Suppressor macrophage treated with lipopolysaccharide for 1 hour (primary cell): ENCODE data around the gene PNLIPRP2.

Source experiments
- DNase-seq, 3 donors: peaks; one replicate each; pipeline ENCODE4 v3.0.0-alpha.2; 2020 to 2022

PNLIPRP2 gene

DNA sequence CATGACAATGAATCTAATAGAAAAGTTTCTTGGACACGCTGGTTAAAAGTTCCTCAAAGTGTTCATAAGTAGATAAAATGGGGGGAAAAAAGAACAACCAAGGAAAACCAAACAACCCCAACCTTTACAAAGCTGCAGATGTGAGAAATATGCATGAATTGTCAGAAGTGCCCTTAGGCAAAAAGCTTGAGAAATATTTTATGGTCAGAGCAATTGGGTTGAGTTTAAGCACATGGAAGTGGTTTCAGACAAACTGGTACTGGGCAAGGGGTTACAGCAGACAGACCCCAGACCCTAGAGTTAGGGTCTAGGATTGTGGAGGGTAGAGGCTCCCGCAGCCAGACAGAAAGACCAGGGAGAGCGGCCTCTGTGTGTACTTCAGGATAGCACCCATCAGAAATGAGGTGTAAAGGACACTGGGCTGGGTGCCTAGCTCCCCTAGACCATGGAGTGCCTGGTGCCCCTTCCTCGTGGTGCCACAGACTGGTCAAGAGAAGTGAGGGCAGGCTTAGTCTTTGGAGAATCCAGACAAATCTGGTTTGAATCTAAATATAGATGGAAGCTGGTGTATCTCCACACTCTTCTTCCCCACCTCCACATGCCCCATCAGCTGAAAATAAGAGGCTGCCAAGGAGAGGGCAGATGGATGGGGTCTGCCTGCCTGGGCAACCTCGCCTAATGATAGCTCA is 37.3 kb downstream of the PNLIPRP2 start:
- no peak for DNase-seq

DNA sequence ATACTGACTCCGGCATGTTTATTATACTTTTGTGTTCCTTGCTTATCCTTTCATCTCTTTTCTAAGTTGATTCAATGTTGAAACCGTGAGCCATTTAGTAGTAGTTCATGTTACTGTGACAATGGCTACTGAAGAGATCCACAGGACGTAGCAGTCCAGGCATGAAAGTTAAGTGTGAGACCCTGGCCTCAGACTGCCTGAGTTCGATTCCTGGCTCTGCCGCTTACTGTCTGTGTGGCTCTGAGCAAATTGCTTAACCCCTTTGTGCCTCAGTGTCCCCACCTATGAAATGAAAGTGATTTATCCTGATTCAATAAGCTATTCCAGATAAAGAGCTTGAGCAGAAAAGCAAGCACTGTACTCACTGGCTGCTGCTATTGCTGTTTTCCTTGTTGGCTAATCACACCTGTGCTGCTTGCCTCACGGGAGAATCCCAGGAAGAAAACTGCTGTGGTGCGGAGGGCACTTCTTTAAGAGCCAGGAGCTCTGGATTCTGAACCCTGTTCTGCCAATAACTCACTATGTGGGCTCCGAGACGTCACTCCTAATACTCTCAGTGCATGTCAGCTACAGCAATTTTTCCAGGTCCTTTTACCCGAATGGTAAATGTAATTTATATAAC is 38.4 kb downstream of the PNLIPRP2 start:
- no peak for DNase-seq

DNA sequence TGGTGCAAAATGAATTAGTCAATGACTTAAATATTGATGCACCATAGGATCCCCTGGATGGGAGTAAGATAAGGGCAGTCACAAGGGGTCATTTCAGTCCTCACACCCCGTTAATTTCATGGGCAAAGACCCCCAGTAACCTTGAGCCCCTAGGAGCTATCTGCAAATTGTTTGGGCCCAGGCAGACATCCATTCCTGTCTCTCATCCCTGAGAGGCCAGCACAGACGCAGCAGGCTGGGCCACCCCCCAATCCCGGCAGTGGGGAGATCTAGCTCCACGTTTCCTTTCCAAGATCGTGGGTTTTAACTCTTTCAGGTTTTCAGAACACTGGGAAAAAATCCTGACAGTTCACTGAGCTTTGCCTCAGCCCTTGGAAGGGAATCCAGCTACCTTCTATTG is 40.1 kb downstream of the PNLIPRP2 start:
- DNase-seq, result no peak

DNA sequence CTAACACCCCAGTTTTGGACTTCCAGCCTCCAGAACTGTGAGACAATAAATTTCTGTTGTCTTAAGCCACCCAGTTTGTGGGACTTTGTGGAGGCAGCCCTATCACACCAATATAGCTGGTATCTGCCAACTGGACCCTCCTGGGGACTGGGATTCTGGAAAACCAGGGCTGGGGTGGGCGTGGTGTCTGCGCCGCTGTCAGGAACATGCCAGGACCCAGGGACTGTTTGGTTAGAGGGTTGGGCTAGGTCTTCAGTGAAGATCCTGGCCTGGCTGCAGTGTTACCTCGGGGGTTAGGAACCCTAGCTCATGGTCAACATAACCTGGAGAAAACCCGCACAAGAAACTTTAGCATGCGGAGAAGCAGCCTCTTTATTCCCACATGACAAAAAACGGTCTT is 42.6 kb downstream of the PNLIPRP2 start:
- DNase-seq, result no peak

DNA sequence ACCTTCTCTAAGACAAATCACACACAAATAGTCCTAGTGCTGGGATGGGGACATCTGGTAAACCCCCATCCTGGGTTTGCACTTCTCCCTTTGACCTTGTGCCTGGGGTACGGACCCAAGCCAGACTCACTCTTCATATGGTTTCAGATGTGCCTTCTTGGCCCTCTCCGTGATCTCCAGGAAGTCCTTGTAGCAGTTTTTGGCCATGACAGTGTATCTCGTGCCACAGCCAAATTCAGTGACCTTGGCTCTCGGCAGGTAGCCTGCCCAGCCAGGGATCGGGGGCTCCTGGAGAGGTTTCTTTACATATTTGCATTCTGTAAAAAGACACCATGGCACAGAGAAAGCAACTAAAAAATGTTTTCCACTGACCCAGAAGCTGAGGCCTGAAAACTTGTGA is 43.9 kb downstream of the PNLIPRP2 start:
- DNase-seq, result no peak

DNA sequence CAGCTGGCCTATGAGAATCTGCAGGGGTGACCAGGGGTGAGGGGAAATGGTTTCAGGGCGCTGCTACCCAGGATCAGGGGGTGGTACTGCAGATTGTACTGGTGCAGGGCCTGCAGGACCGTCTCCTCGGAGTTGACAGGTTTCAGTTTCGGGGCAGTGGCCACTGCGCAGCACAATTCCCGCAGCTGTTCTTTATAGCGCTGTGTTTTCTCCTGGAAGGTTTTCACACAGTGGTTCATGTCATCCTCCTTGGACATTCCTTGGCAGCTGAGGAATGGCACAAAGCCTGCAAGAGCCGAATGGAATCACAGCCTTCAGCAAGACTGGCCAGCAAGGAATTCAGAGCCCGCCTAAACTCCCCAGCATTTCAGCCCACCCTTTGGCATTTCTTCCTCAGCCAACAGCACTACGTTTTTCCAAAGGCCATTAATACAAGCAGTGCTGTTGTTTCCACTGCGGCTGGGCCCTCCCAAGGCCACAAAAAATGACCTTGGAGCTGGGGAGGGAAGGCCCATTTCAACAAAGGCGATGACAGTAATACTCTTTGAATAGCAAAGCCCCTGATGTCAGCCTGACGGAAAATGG is 44.9 kb downstream of the PNLIPRP2 start:
- DNase-seq, result no peak

DNA sequence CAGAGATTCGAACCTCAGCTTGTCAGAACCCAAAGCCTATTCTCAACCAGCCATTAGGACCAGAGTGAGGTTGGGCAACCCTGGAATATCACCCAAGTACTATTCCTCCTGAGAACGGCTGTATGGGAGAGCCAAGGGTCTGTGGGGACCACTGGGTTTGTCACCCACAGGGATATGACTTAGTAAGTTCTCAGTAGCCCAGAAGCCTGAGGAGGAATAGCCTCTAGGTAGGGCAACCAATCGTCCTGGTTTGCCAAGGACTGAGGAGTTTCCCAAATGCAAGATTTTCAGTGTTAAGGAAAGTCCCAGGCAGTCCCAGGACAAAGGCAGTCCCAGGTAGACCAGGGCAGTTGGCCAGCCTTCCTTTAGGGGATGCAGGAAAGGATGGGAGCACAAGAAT is 46.7 kb downstream of the PNLIPRP2 start:
- no peak for DNase-seq

GRCh38 chr10:116668018-116668417 is 47.3 kb downstream of the PNLIPRP2 start:
- no peak for DNase-seq

- DNase-seq, result no peak
These were observed 47.7 kb downstream of the PNLIPRP2 start for GRCh38 chr10:116668446-116668845.

DNA sequence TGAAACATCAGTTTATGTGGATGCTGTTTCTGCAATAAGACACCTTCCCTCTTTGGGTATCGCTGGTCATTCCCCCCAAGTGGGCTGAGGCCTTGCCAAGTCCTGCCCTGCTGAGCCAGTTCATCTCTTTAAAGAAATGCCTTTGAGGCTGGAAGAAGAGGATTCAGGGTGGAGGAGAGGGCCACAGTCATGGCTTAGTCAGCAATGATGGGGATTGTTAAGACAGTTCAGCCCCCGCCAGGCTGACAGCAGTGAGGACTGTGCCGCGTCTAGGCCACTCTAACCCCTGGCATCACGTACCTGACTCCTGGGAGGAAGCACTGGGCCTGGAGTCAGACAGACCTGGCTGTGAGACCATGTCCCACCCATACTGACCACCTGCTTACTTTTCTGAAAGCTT is 48.3 kb downstream of the PNLIPRP2 start:
- DNase-seq, result no peak

DNA sequence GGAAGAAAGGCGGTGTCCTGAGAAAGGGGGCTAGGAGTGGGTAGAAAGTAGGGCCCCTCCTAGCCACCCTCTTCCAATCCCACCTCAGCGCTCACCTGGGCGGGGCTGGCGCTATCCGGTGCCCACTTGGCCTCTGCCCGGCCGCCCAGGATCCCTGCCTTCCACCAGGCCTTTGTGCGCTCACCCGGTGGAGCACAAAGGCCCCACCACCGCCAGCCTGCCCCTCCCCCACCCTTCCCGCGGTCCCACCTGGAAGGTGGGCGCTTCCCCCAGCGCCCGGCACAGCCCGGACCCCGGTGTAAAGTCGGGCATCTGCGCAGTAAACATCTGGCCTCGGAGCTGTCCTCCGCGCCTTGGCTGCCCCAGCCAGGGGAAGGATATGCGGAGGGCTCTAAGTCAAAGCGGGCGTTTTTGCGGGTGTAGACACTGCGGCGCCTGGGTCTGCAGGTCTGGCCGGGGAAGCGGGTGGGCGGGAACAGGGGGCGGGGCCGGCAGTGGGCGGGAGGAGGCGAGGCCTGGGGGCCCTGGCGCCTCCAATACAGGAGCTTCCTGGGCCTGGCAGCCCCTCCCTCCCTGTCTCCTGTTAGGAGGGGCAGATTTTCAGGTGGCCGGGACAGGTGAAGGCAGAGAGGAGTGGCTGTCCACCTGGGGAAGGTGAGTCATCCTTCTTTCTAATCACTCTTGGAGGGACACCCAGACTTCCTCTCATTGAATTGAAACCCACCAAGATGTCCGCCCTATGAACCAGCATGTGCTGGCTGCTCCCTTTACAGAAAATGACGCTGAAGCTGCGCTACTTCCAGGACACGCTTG is 49.3 kb downstream of the PNLIPRP2 start:
- DNase-seq, result no peak

DNA sequence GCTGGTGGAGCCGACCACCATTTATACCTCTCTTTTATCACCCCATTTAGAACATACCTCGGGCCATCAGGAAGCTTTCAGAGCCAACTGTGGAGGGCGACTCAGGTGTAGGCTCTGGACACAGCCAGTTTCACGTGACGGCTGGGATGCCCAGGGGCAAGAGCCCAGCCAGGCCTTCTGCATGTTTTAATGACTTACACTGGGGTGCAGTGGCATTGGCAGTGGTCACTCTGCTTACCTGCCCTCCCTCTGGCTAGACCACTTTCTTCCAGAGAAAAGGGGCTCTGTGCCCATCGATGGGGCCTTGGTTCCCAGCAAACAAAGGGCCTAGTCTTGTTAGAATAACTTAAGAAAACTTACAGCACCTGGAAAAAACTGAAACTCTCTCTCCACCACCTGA is 50.0 kb downstream of the PNLIPRP2 start:
- DNase-seq, result no peak

- no peak for DNase-seq
These were observed 50.6 kb downstream of the PNLIPRP2 start for GRCh38 chr10:116671274-116671926.

DNA sequence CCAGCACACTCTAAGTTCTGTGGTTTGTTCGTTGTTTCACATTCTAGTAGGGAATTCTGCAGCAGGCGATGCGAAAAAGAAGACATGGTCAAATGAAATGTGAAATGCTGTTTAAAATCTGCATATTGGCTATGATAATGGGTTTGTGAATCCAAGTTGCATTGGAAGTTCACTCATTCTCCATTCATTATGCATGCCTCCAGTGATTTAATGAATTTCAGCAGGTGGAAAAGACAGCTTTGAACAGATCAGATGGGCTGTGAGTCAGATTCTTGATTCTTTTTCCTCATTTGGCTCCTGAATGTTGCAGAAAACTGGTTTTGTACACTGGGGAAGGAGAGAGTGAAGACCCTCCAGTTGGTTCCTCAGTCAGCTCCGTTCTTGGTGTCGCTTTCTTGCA is 52.1 kb downstream of the PNLIPRP2 start:
- DNase-seq, result no peak

- no peak for DNase-seq
These were observed 53.1 kb downstream of the PNLIPRP2 start for GRCh38 chr10:116673866-116674265.

DNA sequence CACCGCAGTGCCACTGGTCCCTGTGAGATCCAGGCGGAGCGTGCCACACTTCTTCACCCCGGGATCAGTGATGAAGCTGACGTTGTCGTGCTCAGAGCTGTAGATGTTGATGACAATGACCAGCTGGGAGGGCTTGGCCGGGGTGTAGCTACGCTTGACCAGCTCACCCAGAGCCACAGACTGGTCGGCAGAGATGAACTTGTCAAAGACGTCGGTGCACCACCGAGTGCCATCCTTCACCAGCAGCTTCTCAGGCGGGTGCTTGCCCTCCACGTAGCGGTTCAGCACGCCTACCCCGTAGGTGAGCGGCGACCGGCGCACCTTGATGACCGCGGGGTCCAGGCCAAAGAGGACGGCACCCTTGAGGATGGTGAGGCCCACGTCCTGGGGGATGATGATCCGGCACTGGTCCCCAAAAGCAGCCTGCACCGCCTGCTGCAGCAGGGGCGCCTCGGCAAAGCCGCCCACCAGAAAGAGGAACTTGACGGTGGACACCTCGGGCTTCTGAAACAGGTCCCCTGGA is 54.2 kb downstream of the PNLIPRP2 start:
- DNase-seq, result no peak

DNA sequence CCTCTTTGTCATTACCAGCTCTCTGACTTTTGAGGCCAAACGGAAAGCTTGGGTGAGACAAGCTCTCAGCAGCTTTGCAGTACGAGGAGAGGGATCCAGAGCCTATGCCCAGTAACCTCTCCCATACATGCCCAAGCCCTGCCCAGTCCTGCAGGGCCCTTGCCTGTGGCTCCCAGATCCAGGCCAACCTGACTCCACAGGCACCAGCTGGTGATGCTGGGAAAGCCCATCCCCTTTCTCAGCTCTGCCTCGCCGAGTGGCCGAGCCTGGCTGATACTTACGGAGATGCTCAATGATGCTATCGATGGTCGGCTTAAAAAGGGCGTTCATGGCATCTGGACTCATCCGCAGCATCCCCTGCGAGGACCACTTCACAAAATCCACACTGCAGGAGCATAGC is 55.4 kb downstream of the PNLIPRP2 start:
- DNase-seq, result no peak

DNA sequence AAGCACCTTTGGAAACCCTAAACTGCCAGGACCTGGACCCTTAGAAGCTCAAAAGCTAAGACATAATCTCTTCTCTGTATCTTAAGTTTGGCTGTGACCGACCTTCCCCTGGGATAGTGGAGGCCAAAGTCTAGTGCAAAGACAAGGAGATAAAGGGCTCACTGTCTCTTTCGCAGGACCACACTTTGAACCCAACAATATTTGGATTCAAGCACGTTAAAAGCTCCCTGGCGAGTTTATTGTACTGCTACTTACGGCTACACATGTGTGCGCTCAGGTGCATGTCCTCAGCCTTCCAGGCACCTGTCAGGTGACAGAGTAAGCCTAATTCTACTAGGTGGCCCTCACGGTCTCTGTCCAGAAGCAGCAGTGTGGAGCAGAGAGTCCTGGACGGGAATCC is 55.9 kb downstream of the PNLIPRP2 start:
- no peak for DNase-seq

DNA sequence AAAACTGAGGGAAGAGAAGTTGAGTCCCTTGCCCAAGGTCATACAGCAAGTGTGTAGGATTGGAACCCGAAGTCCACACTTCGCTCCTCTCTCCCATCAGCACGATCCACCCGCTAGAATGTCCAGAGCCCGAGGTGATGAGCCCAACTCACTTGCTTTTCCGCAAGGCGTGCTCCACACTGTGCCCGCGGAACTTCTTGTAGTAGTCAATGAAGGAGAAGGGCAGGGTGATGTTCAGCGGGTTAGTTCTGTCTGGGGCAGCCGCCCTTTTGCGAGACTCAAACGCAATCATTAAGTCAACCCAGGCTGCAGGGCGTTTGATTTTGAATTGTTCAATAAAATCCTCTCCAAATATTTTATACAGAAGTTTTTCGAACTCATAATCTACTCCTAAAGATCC is 58.6 kb downstream of the PNLIPRP2 start:
- DNase-seq, result no peak

- no peak for DNase-seq
These were observed 62.4 kb downstream of the PNLIPRP2 start for GRCh38 chr10:116683166-116683565.

- DNase-seq, result no peak
These were observed 63.1 kb downstream of the PNLIPRP2 start for GRCh38 chr10:116683821-116684220.

DNA sequence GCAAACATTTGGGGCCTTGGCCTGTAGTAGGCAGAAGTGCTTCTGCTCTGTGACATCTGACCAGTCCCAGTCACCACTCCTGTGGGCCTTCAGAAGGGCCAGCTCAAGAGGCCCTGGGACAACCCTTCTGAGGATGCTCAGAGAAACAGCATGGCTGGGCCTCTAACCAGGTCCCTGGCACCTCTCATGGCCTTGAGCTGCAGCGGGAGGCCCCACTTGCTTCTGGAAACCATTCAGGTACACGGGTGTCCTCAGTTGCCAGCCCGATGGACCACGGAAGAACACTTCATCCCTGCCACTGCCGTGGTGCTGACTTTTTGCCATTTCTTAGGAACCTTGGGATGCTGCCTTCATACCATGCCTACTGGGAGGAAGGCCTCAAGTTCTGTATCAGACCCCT is 64.0 kb downstream of the PNLIPRP2 start:
- DNase-seq, result no peak

GRCh38 chr10:116685807-116686206 is 65.1 kb downstream of the PNLIPRP2 start:
- no peak for DNase-seq
